OCI-LY1 (cell line): Measurements from ENCODE around the gene WDFY4.

ENCODE experiments used
- H2AFZ ChIP-seq: fragments of 200-600 bp; sonication (generic), shearing (Covaris generic); 2 replicates; pipeline ENCODE4 v1.6.0; 2014; ENCODE audit warnings: antibody characterized with exemption, mild to moderate bottlenecking, low read length
- H3F3A ChIP-seq: fragments of 200-600 bp; sonication (generic), shearing (Covaris generic); 2 replicates; pipeline ENCODE4 v1.6.0; 2014; ENCODE audit warnings: mild to moderate bottlenecking, antibody characterized with exemption, low read length, moderate library complexity; ENCODE audit not compliant: insufficient read depth
- H3K27ac ChIP-seq: fragments of 200-600 bp; sonication (generic); 2 replicates; pipeline ENCODE4 v1.5.1; 2014; ENCODE audit warnings: low read length, mixed run types, mild to moderate bottlenecking, low read depth; ENCODE audit not compliant: poor library complexity, severe bottlenecking
- H3K27me3 ChIP-seq: fragments of 200-600 bp; sonication (generic); 2 replicates; pipeline ENCODE4 v1.6.0; 2014; ENCODE audit warnings: antibody characterized with exemption, mild to moderate bottlenecking, low read length, moderate library complexity; ENCODE audit not compliant: insufficient read depth
- H3K36me3 ChIP-seq: fragments of 200-600 bp; sonication (generic); 2 replicates; pipeline ENCODE4 v1.6.1; 2014; ENCODE audit warnings: mild to moderate bottlenecking, antibody characterized with exemption, low read length, moderate library complexity, mixed read lengths; ENCODE audit not compliant: insufficient read depth
- H3K4me1 ChIP-seq: fragments of 200-600 bp; sonication (generic); 2 replicates; pipeline ENCODE4 v1.5.1; 2014; ENCODE audit warnings: mild to moderate bottlenecking, low read length, moderate library complexity; ENCODE audit not compliant: insufficient read depth, severe bottlenecking
- H3K4me2 ChIP-seq: fragments of 200-600 bp; sonication (generic), shearing (Covaris generic); 2 replicates; pipeline ENCODE4 v1.6.1; 2014; ENCODE audit warnings: low read length
- H3K4me3 ChIP-seq: fragments of 200-600 bp; sonication (generic); 2 replicates; pipeline ENCODE4 v1.5.1; 2014; ENCODE audit warnings: low read length, low read depth, mild to moderate bottlenecking, mixed read lengths; ENCODE audit not compliant: poor library complexity, severe bottlenecking
- H3K79me2 ChIP-seq: fragments of 200-600 bp; shearing (Covaris generic); 2 replicates; pipeline ENCODE4 v1.6.1; 2016; ENCODE audit warnings: mixed run types, low read length, mixed read lengths; ENCODE audit not compliant: insufficient read depth
- H3K9ac ChIP-seq: fragments of 200-600 bp; sonication (generic), shearing (Covaris generic); 2 replicates; pipeline ENCODE4 v1.6.1; 2014; ENCODE audit warnings: mild to moderate bottlenecking, low read length, mixed read lengths
- H3K9me2 ChIP-seq: fragments of 200-600 bp; sonication (generic), shearing (Covaris generic); 2 replicates; pipeline ENCODE4 v1.6.1; 2014; ENCODE audit warnings: low read depth, mild to moderate bottlenecking, low read length, mixed read lengths
- H3K9me3 ChIP-seq: fragments of 200-600 bp; shearing (Covaris generic); 2 replicates; pipeline ENCODE4 v1.6.1; 2014; ENCODE audit warnings: low read length, mixed read lengths
- H4K20me1 ChIP-seq: fragments of 200-600 bp; sonication (generic), shearing (Covaris generic); 2 replicates; pipeline ENCODE4 v1.6.0; 2016; ENCODE audit warnings: mild to moderate bottlenecking, low read length; ENCODE audit not compliant: insufficient read depth
- CTCF ChIP-seq: fragments of 200-600 bp; sonication (generic), shearing (Covaris generic); IDR thresholded peaks from 2 replicates; pipeline ENCODE4 v1.5.1; 2017; ENCODE audit warnings: mild to moderate bottlenecking, antibody characterized with exemption, low read length, moderate library complexity, mixed read lengths
- EZH2 ChIP-seq: fragments of 200-600 bp; sonication (generic), shearing (Covaris generic); IDR thresholded peaks from 2 replicates; pipeline ENCODE4 v1.8.0; 2017; ENCODE audit warnings: borderline replicate concordance, mixed run types, mild to moderate bottlenecking, antibody characterized with exemption, low read length, moderate library complexity, mixed read lengths

The WDFY4 gene

GRCh38 chr10:48779077-48779476 lies 94.4 kb downstream of the WDFY4 start:
- no peak for TF ChIP-seq EZH2
- no peak for TF ChIP-seq CTCF
- Histone ChIP-seq H3K79me2 (no peaks in the 10 kb centered on the region), H3K9me3 (no peaks in the 10 kb centered on the region), H3F3A (no peaks in the 10 kb centered on the region), H3K9me2 (no peaks in the 10 kb centered on the region), H3K9ac (no peak overlapping the region), H3K4me3 (no peak overlapping the region), H4K20me1 (no peaks in the 10 kb centered on the region), H3K27ac (no peak overlapping the region), H3K4me1 (no peaks in the 10 kb centered on the region), H3K27me3 (no peaks in the 10 kb centered on the region), H3K4me2 (no peak overlapping the region), H2AFZ (no peak overlapping the region), H3K36me3 (peaks cover 83% of the 10 kb centered on the region)

GRCh38 chr10:48779546-48780152 lies 95.0 kb downstream of the WDFY4 start:
- Histone ChIP-seq H3K4me1 (no peaks in the 10 kb centered on the region), H4K20me1 (no peaks in the 10 kb centered on the region), H3K9me2 (no peaks in the 10 kb centered on the region), H3K4me2 (no peak overlapping the region), H3K4me3 (no peak overlapping the region), H3K36me3 (peaks cover 79% of the 10 kb centered on the region), H3K9ac (no peak overlapping the region), H3K27ac (no peak overlapping the region), H2AFZ (no peak overlapping the region), H3K27me3 (no peaks in the 10 kb centered on the region), H3F3A (no peaks in the 10 kb centered on the region), H3K79me2 (no peaks in the 10 kb centered on the region), H3K9me3 (no peaks in the 10 kb centered on the region)
- TF ChIP-seq EZH2 (no peak), CTCF (no peak)

GRCh38 chr10:48780341-48780740 lies 95.7 kb downstream of the WDFY4 start:
- no peak overlapping the region for H3K4me3 ChIP-seq
- H3K36me3 ChIP-seq: peaks cover 79% of the 10 kb centered on the region
- no peak overlapping the region for H2AFZ ChIP-seq
- no peaks in the 10 kb centered on the region for H3K9me2 ChIP-seq
- H4K20me1 ChIP-seq: no peaks in the 10 kb centered on the region
- no peak for TF ChIP-seq EZH2
- no peak for TF ChIP-seq CTCF
- H3F3A ChIP-seq: no peaks in the 10 kb centered on the region
- H3K4me1 ChIP-seq: no peaks in the 10 kb centered on the region
- no peaks in the 10 kb centered on the region for H3K79me2 ChIP-seq
- no peaks in the 10 kb centered on the region for H3K27me3 ChIP-seq
- no peak overlapping the region for H3K4me2 ChIP-seq
- H3K27ac ChIP-seq: no peak overlapping the region
- no peak overlapping the region for H3K9ac ChIP-seq
- H3K9me3 ChIP-seq: no peaks in the 10 kb centered on the region
